H9 (cell line): Measurements from ENCODE around the gene PPP1R14B. TPM values are rescaled to one million over a fixed set of nuclear protein-coding genes. Genes with fewer than 3 reads are reported as not detected.

Experiments
- DNase-seq: peaks from one replicate; pipeline ENCODE4 v3.0.0-alpha.2; 2017
- H2AFZ ChIP-seq: one replicate; pipeline ENCODE4 v1.6.1; 2013; ENCODE audit warnings: mild to moderate bottlenecking, low read length, control low read depth, moderate library complexity
- H2AK5ac ChIP-seq: 2 replicates; pipeline ENCODE4 v1.6.1; 2013; ENCODE audit warnings: low read length, control low read depth, mixed read lengths; ENCODE audit not compliant: insufficient read length
- H2BK120ac ChIP-seq: one replicate; pipeline ENCODE4 v1.6.1; 2013; ENCODE audit warnings: low read depth, mild to moderate bottlenecking, low read length, control low read depth, inconsistent platforms; ENCODE audit not compliant: poor library complexity, severe bottlenecking
- H2BK12ac ChIP-seq: 2 replicates; pipeline ENCODE4 v1.6.1; 2013; ENCODE audit warnings: low read length, control low read depth, mixed read lengths, low read depth; ENCODE audit not compliant: insufficient read length
- H2BK15ac ChIP-seq: 2 replicates; pipeline ENCODE4 v1.6.1; 2013; ENCODE audit warnings: low read depth, low read length, control low read depth
- H2BK20ac ChIP-seq: one replicate; pipeline ENCODE4 v1.6.1; 2013; ENCODE audit warnings: low read depth, mild to moderate bottlenecking, low read length, control low read depth, inconsistent platforms; ENCODE audit not compliant: poor library complexity, severe bottlenecking
- H2BK5ac ChIP-seq: 2 replicates; pipeline ENCODE4 v1.6.1; 2013; ENCODE audit warnings: low read length, control low read depth, mixed read lengths; ENCODE audit not compliant: insufficient read length
- H3K14ac ChIP-seq: 2 replicates; pipeline ENCODE4 v1.6.1; 2013; ENCODE audit warnings: low read length, control low read depth; ENCODE audit not compliant: insufficient read depth
- H3K18ac ChIP-seq: 2 replicates; pipeline ENCODE4 v1.6.1; 2013; ENCODE audit warnings: low read depth, mild to moderate bottlenecking, mixed read lengths, low read length, control low read depth; ENCODE audit not compliant: insufficient read length
- H3K23ac ChIP-seq: 2 replicates; pipeline ENCODE4 v1.6.1; 2013; ENCODE audit warnings: low read length, control low read depth, mixed read lengths, low read depth; ENCODE audit not compliant: insufficient read length
- H3K23me2 ChIP-seq: 2 replicates; pipeline ENCODE4 v1.6.1; 2013; ENCODE audit warnings: low read depth, mild to moderate bottlenecking, mixed read lengths, low read length, control low read depth; ENCODE audit not compliant: insufficient read length, poor library complexity, severe bottlenecking
- H3K27ac ChIP-seq: 2 replicates; pipeline ENCODE4 v1.5.1; 2013; ENCODE audit warnings: low read length, control low read depth, mixed read lengths, low read depth; ENCODE audit not compliant: insufficient read length
- H3K27me3 ChIP-seq: 2 replicates; pipeline ENCODE4 v1.6.1; 2013; ENCODE audit warnings: low read length, control low read depth, inconsistent platforms; ENCODE audit not compliant: insufficient read depth
- H3K4ac ChIP-seq: 2 replicates; pipeline ENCODE4 v1.6.1; 2013; ENCODE audit warnings: low read depth, mild to moderate bottlenecking, control low read depth, inconsistent platforms, low read length, moderate library complexity
- H3K4me1 ChIP-seq: 2 replicates; pipeline ENCODE4 v1.6.1; 2013; ENCODE audit warnings: low read length, control low read depth, inconsistent platforms; ENCODE audit not compliant: insufficient read depth
- H3K4me2 ChIP-seq: 2 replicates; pipeline ENCODE4 v1.6.1; 2013; ENCODE audit warnings: low read length, control low read depth, mixed read lengths; ENCODE audit not compliant: insufficient read length, insufficient read depth
- H3K56ac ChIP-seq: 2 replicates; pipeline ENCODE4 v1.6.1; 2013; ENCODE audit warnings: low read depth, mild to moderate bottlenecking, mixed read lengths, low read length, control low read depth; ENCODE audit not compliant: insufficient read length
- H3K79me1 ChIP-seq: 2 replicates; pipeline ENCODE4 v1.6.1; 2013; ENCODE audit warnings: low read depth, mild to moderate bottlenecking, moderate library complexity, low read length, control low read depth, inconsistent platforms; ENCODE audit not compliant: insufficient read depth, poor library complexity, severe bottlenecking
- H3K79me2 ChIP-seq: 2 replicates; pipeline ENCODE4 v1.6.1; 2013; ENCODE audit warnings: low read length, control low read depth, inconsistent platforms; ENCODE audit not compliant: insufficient read depth
- H3K9ac ChIP-seq: 2 replicates; pipeline ENCODE4 v1.6.1; 2013; ENCODE audit warnings: low read length, control low read depth, mixed read lengths; ENCODE audit not compliant: insufficient read length; ENCODE audit errors: extremely low read depth
- H3K9me3 ChIP-seq: one replicate; pipeline ENCODE4 v1.6.1; 2013; ENCODE audit warnings: low read depth, low read length, inconsistent platforms; ENCODE audit not compliant: control insufficient read depth
- H3T11ph ChIP-seq: one replicate; pipeline ENCODE4 v1.6.1; 2013; ENCODE audit warnings: mild to moderate bottlenecking, low read length, control low read depth, inconsistent platforms
- H4K20me1 ChIP-seq: one replicate; pipeline ENCODE4 v1.6.1; 2013; ENCODE audit not compliant: control insufficient read depth, insufficient read length, insufficient read depth
- H4K5ac ChIP-seq: 2 replicates; pipeline ENCODE4 v1.6.1; 2013; ENCODE audit warnings: low read depth, mild to moderate bottlenecking, mixed read lengths, low read length, control low read depth; ENCODE audit not compliant: insufficient read length
- H4K8ac ChIP-seq: replicated peaks from 2 replicates; pipeline ENCODE4 v1.6.1; 2013; ENCODE audit warnings: low read length, control low read depth, mixed read lengths, low read depth; ENCODE audit not compliant: insufficient read length
- H4K91ac ChIP-seq: 2 replicates; pipeline ENCODE4 v1.6.1; 2013; ENCODE audit warnings: low read depth, mild to moderate bottlenecking, moderate library complexity, mixed read lengths, low read length, control low read depth; ENCODE audit not compliant: insufficient read length
- H3K27ac Mint-ChIP-seq, 3 experiments: 2 replicates in 2 of 3; 3 replicates in 1 of 3; pipeline ENCODE4 v1.8.0; 2020 to 2021; ENCODE audit warnings: mixed read lengths in 3 of 3, mild to moderate bottlenecking in 1 of 3, moderate library complexity in 1 of 3
- H3K27me3 Mint-ChIP-seq: 2 replicates; pipeline ENCODE4 v1.8.0; 2021; ENCODE audit warnings: low read depth, mild to moderate bottlenecking, moderate library complexity, mixed read lengths
- H3K36me3 Mint-ChIP-seq, 3 experiments: 2 replicates in 2 of 3; 3 replicates in 1 of 3; pipeline ENCODE4 v1.8.0; 2020 to 2021; ENCODE audit warnings: low read depth in 3 of 3, mixed read lengths in 3 of 3; ENCODE audit not compliant: insufficient read depth in 1 of 3
- H3K4me1 Mint-ChIP-seq, 2 experiments: 2 replicates each; pipeline ENCODE4 v1.8.0; 2020; ENCODE audit warnings: mixed read lengths in 2 of 2
- H3K4me3 Mint-ChIP-seq, 2 experiments: 2 replicates in 1 of 2; 3 replicates in 1 of 2; pipeline ENCODE4 v1.8.0; 2020 to 2021; ENCODE audit warnings: mild to moderate bottlenecking in 2 of 2, mixed read lengths in 2 of 2, moderate library complexity in 1 of 2
- H3K9me3 Mint-ChIP-seq, 2 experiments: 2 replicates in 1 of 2; 3 replicates in 1 of 2; pipeline ENCODE4 v1.8.0; 2020; ENCODE audit warnings: mild to moderate bottlenecking in 2 of 2, mixed read lengths in 2 of 2, moderate library complexity in 1 of 2
- WGBS: extraction: QIAGEN DNeasy Blood & Tissue Kit; methylation state at CpG from one replicate; pipeline ENCODE4 v1.1.7; 2013; ENCODE audit warnings: missing lambda C conversion rate, low lambda C conversion rate, mixed read lengths; ENCODE audit not compliant: insufficient read length; ENCODE audit errors: extremely low coverage; 5-methylcytosine and 5-hydroxymethylcytosine counted together
- total RNA-seq: library from RNA; stranded (reverse); gene quantifications from 2 replicates; pipeline ENCODE4 v1.2.1, GENCODE V29; 2021
- TF ChIP-seq, protein P1 (sequence below): fragments of 200-600 bp; sonication (generic); conservative IDR thresholded peaks from 3 replicates; pipeline ENCODE4 v1.8.0; 2021; ENCODE audit warnings: antibody characterized with exemption, mild to moderate bottlenecking

PPP1R14B gene
- total RNA-seq, 1 experiment from 2014 or later = 358 TPM

- Histone ChIP-seq H3K79me1 (no peaks in the 10 kb centered on the region), H3K9me3 (no peaks in the 10 kb centered on the region), H2BK120ac (no peak overlapping the region), H3K4me2 (peak overlapping the region; percentile 94), H2BK12ac (no peak overlapping the region), H3K23me2 (peaks cover 29% of the 10 kb centered on the region), H3K27ac (no peak overlapping the region), H3K4ac (no peak overlapping the region), H2BK20ac (no peak overlapping the region), H3K56ac (no peak overlapping the region), H3T11ph (no peak overlapping the region), H3K27me3 (no peaks in the 10 kb centered on the region; the same call in 1 of the 2 replicates), H4K8ac (no peak overlapping the region), H3K9ac (no peak overlapping the region), H2AFZ (no peak overlapping the region), H4K20me1 (no peaks in the 10 kb centered on the region), H2BK5ac (no peak overlapping the region), H4K91ac (no peak overlapping the region), H3K79me2 (no peaks in the 10 kb centered on the region), H3K23ac (no peak overlapping the region), H2BK15ac (no peak overlapping the region), H3K18ac (no peak overlapping the region), H3K4me1 (0 out of 2 replicates have a peak, but pooled peaks cover 3% of the 10 kb centered on the region), H3K14ac (no peak overlapping the region; the same call in 1 of the 2 replicates), H4K5ac (no peak overlapping the region), H2AK5ac (no peak overlapping the region)
- WGBS = no CpG with 5 or more reads among the region's 8 CpGs
- H3K36me3 Mint-ChIP-seq = peaks cover 3% of the 10 kb centered on the region in 3 experiments; a peak in 4 of 7 replicates
- TF ChIP-seq, protein P1, sequence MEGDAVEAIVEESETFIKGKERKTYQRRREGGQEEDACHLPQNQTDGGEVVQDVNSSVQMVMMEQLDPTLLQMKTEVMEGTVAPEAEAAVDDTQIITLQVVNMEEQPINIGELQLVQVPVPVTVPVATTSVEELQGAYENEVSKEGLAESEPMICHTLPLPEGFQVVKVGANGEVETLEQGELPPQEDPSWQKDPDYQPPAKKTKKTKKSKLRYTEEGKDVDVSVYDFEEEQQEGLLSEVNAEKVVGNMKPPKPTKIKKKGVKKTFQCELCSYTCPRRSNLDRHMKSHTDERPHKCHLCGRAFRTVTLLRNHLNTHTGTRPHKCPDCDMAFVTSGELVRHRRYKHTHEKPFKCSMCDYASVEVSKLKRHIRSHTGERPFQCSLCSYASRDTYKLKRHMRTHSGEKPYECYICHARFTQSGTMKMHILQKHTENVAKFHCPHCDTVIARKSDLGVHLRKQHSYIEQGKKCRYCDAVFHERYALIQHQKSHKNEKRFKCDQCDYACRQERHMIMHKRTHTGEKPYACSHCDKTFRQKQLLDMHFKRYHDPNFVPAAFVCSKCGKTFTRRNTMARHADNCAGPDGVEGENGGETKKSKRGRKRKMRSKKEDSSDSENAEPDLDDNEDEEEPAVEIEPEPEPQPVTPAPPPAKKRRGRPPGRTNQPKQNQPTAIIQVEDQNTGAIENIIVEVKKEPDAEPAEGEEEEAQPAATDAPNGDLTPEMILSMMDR = no peak
- H3K4me1 Mint-ChIP-seq = peaks cover 27 to 37% of the 10 kb centered on the region in 2 experiments
- H3K27ac Mint-ChIP-seq = peak overlapping the region; percentile 54 to 88 (median 70); a peak in 3 of 7 replicates
- no peaks in the 10 kb centered on the region for H3K9me3 Mint-ChIP-seq
- H3K4me3 Mint-ChIP-seq = peak overlapping the region; percentile 74 to 91
- DNase-seq = no peak
- H3K27me3 Mint-ChIP-seq = peaks cover 20% of the 10 kb centered on the region
These were observed 15.8 kb downstream of the PPP1R14B start for GRCh38 chr11:64230985-64231365.
